ENCODE measurements around the gene RUSF1. TPM values are rescaled to one million over a fixed set of nuclear protein-coding genes. Genes with fewer than 3 reads are reported as not detected.
A peak's percentile ranks its signal among the peaks of the same experiment; 100 is the strongest.
"Not testable (repeated sequence)": the region's sequence is repeated elsewhere in the genome, so short reads cannot be mapped to it uniquely, and the experiment has no call there.

The RUSF1 gene
- total RNA-seq, 6 donors from 2014 or later = 46.8 to 132 (median 80.6) TPM

GRCh38 chr16:31525113-31525512, 16.9 kb upstream of the RUSF1 start:
- no peak for DNase-seq

DNA sequence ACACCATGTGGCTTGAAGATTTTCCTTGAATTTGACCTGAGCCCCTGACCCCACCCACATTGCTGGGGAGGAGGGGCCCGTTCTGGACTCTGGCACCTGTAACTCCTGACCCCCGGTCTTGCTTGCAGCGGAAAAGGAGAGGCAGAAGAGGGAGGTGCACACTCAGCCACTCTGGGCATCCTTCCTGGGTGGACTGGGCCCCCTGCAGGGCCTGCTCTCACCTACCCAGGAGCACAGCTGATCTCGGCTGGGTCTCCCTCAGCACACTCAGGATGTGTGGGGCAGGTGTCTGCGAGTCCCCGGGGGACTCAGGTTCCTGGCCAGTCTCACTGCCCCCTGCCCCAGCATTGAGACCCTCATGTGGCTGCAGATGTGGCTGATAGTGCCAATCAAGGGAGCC, 15.6 kb upstream of the RUSF1 start:
- H3K4me3 ChIP-seq, H3K36me3 ChIP-seq, DNase-seq, H3K27ac ChIP-seq, H3K27me3 ChIP-seq, H3K4me1 ChIP-seq, H3K9me3 ChIP-seq: not testable (repeated sequence)
- WGBS, 2 donors = 43 to 74% methylated on average over 1 to 3 of the region's 6 CpGs
- peak in 1 of 2 donors; percentile 60 for ATAC-seq (ENCODE audit: low FRiP score in 2 of 2)

More at GRCh38 chr16:31525113-31525512, 16.9 kb upstream of the RUSF1 start:
- 86 to 94% methylated on average over 3 of the region's 3 CpGs for WGBS, 2 donors
- Histone ChIP-seq H3K9me3 (no peaks in the 10 kb centered on the region), H3K36me3 (no peaks in the 10 kb centered on the region), H3K27ac (no peak overlapping the region), H3K4me3 (no peak overlapping the region), H3K27me3 (peaks cover 0 to 7% (median 0%) of the 10 kb centered on the region in 4 donors), H3K4me1 (peaks cover 0 to 16% (median 4%) of the 10 kb centered on the region in 4 donors)
- no peak for ATAC-seq (ENCODE audit: low FRiP score in 2 of 2)
- TF ChIP-seq, protein P1, sequence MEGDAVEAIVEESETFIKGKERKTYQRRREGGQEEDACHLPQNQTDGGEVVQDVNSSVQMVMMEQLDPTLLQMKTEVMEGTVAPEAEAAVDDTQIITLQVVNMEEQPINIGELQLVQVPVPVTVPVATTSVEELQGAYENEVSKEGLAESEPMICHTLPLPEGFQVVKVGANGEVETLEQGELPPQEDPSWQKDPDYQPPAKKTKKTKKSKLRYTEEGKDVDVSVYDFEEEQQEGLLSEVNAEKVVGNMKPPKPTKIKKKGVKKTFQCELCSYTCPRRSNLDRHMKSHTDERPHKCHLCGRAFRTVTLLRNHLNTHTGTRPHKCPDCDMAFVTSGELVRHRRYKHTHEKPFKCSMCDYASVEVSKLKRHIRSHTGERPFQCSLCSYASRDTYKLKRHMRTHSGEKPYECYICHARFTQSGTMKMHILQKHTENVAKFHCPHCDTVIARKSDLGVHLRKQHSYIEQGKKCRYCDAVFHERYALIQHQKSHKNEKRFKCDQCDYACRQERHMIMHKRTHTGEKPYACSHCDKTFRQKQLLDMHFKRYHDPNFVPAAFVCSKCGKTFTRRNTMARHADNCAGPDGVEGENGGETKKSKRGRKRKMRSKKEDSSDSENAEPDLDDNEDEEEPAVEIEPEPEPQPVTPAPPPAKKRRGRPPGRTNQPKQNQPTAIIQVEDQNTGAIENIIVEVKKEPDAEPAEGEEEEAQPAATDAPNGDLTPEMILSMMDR (IDR thresholded peaks at IDR 0.05) = no peak
- TF ChIP-seq POLR2A (IDR thresholded peaks at IDR 0.05) (no peak), EP300 (IDR thresholded peaks at IDR 0.05) (no peak), POLR2AphosphoS5 (IDR thresholded peaks at IDR 0.05) (no peak)

DNA sequence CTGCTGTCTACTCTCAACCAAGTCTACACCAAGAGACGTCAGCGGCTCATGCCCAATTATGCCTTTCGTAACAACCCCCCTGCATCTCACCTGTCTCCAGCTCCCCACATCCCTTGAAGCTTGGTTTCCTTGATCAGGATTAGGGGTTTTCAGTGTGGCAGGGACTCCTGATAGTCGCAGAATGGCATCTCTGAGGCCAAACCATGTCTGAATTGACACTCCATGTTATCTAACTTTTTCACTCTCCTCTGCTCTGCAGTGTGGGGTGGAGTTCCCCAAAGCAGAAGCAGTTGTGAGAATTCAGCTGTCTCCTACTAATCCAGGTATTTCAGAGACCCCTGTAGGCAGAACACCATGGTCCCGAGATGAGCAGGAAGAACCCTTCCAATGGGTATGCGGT, 13.9 kb upstream of the RUSF1 start:
- no peak overlapping the region for H3K4me3 ChIP-seq
- no peak overlapping the region for H3K27ac ChIP-seq
- no peak for DNase-seq
- no peaks in the 10 kb centered on the region for H3K36me3 ChIP-seq
- no peaks in the 10 kb centered on the region for H3K9me3 ChIP-seq
- TF ChIP-seq EP300 (IDR thresholded peaks at IDR 0.05) = no peak
- TF ChIP-seq, protein P1 (IDR thresholded peaks at IDR 0.05) = no peak
- no peak for TF ChIP-seq POLR2A (IDR thresholded peaks at IDR 0.05)
- TF ChIP-seq POLR2AphosphoS5 (IDR thresholded peaks at IDR 0.05) = no peak
- H3K4me1 ChIP-seq = no peaks in the 10 kb centered on the region
- 91% methylated on average over 6 of the region's 6 CpGs for WGBS, 2 donors
- no peaks in the 10 kb centered on the region for H3K27me3 ChIP-seq
- no peak for ATAC-seq (ENCODE audit: low FRiP score in 2 of 2)

DNA sequence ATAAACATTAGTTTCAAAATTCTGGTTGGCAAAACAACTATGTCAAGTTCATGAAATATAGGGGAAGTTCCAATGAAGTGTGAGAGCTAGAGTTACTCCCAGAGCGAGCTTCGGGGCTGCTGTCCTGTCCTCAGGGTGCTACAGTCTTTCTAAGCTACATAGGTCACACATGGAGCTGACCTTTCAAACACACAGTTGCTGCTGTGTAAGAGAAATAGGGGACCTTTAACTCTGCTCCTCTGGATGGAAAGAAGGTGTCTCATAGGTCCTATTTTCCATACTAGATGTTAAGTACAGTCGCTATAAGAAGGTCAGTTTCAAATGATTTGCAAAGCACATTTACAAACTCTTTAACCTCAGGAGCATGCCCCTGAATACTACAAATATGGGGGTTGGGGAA, 13.2 kb upstream of the RUSF1 start:
- H3K27me3 ChIP-seq = no peaks in the 10 kb centered on the region
- 74 to 82% methylated on average over 3 of the region's 3 CpGs for WGBS, 2 donors
- H3K9me3 ChIP-seq = no peaks in the 10 kb centered on the region
- DNase-seq (no peak), ATAC-seq (ENCODE audit: low FRiP score in 2 of 2) (no peak)
- H3K27ac ChIP-seq = no peak overlapping the region
- no peak overlapping the region for H3K4me3 ChIP-seq
- TF ChIP-seq POLR2AphosphoS5 (IDR thresholded peaks at IDR 0.05) = no peak
- TF ChIP-seq, protein P1 (IDR thresholded peaks at IDR 0.05) = no peak
- no peak for TF ChIP-seq EP300 (IDR thresholded peaks at IDR 0.05)
- no peaks in the 10 kb centered on the region for H3K36me3 ChIP-seq
- no peaks in the 10 kb centered on the region for H3K4me1 ChIP-seq

DNA sequence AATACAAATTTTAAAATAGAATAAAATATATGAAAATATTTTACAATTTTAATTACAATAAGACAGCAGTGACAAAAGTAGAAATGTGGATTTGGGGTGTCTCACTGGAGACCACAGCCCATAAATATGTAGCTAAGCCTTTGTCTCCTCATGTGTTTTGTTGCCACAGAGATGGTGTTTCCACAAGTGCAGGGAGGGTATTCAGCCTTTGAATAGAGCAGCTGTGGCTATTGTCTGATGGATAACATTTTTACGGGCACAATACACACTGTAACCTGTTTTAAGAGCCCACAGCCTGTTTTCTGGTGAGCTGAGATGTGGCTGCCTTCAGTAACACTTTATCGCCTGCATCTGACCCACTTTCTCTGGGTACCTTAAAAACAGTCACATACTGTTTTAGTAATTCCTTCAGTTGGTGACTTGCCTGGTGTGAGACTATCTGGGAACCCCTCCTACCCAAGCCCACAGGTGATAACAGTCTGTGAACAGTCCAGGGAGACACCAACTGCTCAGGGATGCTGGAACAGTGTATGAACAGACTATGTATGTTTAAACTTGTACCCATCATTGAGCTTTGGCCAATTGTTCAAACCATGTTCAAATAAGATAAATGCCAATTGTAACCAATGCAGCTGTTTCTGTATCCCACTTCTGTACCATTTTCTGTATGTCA, 11.7 kb upstream of the RUSF1 start:
- no peaks in the 10 kb centered on the region for H3K27me3 ChIP-seq
- ATAC-seq (ENCODE audit: low FRiP score in 2 of 2) = no peak
- no peaks in the 10 kb centered on the region for H3K36me3 ChIP-seq
- H3K4me3 ChIP-seq = no peak overlapping the region
- H3K9me3 ChIP-seq = no peaks in the 10 kb centered on the region
- H3K4me1 ChIP-seq = no peaks in the 10 kb centered on the region
- TF ChIP-seq POLR2AphosphoS5 (IDR thresholded peaks at IDR 0.05) = no peak
- no peak for TF ChIP-seq EP300 (IDR thresholded peaks at IDR 0.05)
- TF ChIP-seq, protein P1 (IDR thresholded peaks at IDR 0.05) = no peak
- TF ChIP-seq POLR2A (IDR thresholded peaks at IDR 0.05) = no peak
- no peak overlapping the region for H3K27ac ChIP-seq
- WGBS, 2 donors = 90 to 95% methylated on average over 2 of the region's 2 CpGs
- DNase-seq = no peak
